HFF-Myc (cell line): ENCODE results near the gene SERGEF.

Source experiments
- DNase-seq: peaks from one replicate; pipeline ENCODE4 v3.0.0-alpha.2; 2011; ENCODE audit warnings: low read depth; ENCODE audit errors: extremely low read depth
- H3K4me3 ChIP-seq: replicated peaks from 2 replicates; pipeline ENCODE4 v1.5.1; 2011; ENCODE audit warnings: low read depth, mild to moderate bottlenecking, control low read depth, low read length
- TF ChIP-seq, protein P1 (sequence below): IDR thresholded peaks from 2 replicates; pipeline ENCODE4 v1.5.1; 2012; ENCODE audit warnings: mild to moderate bottlenecking, low read depth, low read length, control low read depth; ENCODE audit errors: missing control alignments

Gene SERGEF

DNA sequence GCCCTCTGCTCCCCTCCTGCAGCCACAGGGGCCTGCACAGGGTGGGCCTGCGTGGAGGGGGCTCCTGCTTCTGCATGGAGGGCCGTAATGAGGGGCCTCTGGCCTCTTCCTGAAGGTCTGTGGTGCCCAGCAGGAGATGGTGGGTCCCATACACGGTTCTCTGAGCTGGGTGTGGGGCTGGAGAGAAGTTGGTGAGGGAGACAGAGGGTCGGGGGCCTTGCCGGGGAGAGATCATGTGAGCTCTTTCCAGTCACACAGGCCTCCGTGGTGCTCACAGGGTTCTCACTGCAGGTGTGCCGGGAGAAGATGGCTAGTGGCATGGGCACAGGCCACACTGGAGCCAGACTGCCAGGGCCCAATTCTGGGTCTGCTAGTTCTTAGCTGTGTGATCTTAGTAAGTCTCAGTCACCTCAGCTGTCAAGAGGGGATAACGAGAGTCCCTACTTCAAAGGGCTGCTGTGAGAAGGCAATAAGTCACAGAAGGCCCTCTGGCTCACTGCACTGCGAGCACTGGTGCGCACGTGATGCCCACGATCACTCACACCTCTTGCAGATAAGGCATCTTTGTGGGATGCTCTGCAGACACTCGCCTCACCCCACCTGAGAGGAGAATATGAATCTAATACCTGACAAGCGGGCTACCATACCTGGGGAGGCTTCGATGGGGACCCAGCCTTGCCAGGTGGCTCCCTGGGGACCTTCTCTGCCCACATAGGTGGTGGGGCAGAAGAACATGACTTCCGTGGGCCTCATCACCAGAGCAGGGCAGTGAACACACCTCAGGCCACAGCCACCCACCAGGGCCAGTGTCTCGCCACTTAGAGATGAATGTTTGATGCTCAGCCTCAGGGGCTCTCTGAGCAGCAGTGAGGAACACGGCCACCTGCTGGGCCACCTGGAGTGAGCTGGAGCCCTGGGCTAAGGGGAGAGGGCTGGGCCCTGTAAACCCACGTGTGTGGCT lies 263.8 kb downstream of the SERGEF start:
- no peak for DNase-seq
- no peak overlapping the region for H3K4me3 ChIP-seq
- TF ChIP-seq, protein P1, sequence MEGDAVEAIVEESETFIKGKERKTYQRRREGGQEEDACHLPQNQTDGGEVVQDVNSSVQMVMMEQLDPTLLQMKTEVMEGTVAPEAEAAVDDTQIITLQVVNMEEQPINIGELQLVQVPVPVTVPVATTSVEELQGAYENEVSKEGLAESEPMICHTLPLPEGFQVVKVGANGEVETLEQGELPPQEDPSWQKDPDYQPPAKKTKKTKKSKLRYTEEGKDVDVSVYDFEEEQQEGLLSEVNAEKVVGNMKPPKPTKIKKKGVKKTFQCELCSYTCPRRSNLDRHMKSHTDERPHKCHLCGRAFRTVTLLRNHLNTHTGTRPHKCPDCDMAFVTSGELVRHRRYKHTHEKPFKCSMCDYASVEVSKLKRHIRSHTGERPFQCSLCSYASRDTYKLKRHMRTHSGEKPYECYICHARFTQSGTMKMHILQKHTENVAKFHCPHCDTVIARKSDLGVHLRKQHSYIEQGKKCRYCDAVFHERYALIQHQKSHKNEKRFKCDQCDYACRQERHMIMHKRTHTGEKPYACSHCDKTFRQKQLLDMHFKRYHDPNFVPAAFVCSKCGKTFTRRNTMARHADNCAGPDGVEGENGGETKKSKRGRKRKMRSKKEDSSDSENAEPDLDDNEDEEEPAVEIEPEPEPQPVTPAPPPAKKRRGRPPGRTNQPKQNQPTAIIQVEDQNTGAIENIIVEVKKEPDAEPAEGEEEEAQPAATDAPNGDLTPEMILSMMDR: no peak

DNA sequence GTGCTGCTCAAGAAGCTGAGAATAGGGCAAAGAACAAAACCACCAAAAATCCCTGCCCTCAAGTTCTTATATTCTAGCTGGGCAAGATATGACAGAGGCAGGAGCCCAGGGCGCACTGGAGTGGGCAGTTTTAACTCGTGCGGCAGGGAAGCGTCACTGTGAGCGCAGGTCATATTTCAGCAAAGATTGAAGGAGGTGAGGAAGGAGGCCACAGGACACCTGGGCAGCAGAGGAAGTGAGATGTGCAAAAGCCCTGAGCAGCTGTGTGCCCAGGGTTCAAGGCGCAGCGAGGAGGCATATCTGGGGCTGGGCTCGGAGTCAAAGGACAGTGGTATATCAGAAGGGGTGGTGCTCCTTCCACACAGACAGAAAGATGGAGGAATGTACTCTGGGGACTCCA lies 264.8 kb downstream of the SERGEF start:
- no peak for DNase-seq
- TF ChIP-seq, protein P1: no peak
- H3K4me3 ChIP-seq: no peak overlapping the region

DNA sequence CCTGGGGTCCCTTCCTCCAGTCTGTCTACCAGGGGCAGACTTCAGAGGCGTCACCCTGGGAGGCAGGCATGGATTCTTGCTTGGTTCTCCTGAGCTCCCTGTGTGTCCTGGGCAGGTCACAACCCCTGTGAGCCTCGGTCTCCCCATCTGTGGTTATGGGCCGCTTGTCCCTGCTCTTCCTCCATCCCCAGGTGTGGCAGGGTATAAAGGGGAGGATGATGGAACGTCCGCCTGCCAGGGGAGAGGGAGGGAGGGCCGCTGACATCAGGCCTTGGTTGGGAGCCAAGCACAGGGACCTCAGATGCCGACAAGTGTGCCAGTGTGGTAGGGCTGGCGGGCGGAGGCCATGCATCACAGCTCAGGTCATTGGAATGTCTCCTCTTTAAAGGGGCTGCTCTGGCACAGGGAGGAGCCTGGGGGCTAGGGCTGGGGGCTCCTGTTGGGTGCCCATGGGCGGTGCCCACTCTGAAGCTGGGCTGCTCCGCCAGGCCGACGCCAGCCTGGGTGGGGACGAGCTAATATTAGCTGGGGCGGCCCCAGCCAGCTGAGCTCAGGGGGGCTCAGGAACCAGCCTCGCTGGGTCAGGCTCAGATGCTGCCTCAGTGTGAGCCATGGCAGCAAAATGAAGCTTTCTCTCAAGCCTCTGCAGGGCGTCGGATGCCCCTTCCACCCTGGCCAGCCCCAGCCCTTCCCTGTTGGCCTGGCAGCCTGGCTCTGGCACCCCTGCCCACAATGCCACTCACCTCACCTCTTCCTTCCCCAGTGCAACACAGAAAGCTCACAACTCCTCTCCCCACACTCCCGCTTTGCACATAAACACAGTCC lies 265.5 kb downstream of the SERGEF start:
- no peak for DNase-seq
- no peak overlapping the region for H3K4me3 ChIP-seq
- TF ChIP-seq, protein P1: no peak

DNA sequence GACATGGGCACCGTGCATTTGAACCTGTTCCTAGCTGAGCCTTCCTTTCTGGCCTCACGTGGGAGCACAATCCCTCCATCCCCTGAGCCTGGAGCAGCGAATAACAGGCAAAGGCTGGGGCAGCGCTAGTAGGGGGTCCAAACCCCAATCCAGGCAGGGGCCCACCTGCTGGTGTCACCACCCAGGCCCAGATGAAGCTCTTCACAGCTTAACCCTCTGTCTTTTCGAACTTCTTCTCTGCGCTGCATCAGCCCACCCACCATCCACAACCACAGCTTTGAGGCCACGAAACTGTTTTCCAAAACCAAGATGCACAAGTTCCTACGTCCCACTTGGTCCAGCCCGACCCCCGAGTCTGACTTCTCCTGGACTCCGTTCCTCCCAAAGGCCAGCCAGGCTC lies 266.8 kb downstream of the SERGEF start:
- TF ChIP-seq, protein P1: no peak
- no peak overlapping the region for H3K4me3 ChIP-seq
- DNase-seq: no peak

DNA sequence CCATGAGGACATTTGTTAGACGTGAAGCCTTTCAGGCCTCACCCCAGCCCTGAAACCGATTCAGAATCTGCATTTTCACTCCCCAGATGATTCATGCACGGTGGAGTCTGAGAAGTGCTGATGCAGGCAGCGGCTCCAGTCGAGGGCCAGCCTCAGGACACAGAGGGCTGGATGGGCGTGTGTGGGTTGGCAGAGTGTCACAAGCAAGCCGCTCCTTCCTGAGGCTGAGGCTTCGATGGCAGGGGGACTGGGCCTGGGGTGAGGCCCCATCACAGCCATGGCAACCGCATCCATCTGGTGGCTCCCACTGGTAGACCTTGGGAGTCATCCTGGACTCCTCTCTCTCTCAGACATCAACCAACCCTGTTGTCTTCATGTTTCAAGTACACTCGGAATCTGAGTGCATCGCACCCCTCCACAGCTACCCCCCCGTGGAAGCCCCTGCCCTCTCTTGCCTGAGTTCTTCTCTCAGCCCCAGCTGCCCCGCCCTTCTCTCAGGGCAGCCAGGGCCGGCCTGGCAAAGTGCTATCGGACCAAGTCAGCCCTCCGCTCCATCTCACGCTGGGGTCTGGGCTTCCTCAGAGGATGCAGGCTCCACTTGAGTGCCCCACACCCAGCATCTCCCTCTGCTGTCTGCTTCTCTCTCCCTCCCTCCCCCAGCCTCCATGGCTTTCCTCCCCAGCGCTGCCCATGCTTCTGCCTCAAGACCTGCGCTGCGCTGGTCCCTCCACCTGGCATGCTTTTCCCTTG lies 267.6 kb downstream of the SERGEF start:
- H3K4me3 ChIP-seq: no peak overlapping the region
- DNase-seq: no peak
- TF ChIP-seq, protein P1: no peak

DNA sequence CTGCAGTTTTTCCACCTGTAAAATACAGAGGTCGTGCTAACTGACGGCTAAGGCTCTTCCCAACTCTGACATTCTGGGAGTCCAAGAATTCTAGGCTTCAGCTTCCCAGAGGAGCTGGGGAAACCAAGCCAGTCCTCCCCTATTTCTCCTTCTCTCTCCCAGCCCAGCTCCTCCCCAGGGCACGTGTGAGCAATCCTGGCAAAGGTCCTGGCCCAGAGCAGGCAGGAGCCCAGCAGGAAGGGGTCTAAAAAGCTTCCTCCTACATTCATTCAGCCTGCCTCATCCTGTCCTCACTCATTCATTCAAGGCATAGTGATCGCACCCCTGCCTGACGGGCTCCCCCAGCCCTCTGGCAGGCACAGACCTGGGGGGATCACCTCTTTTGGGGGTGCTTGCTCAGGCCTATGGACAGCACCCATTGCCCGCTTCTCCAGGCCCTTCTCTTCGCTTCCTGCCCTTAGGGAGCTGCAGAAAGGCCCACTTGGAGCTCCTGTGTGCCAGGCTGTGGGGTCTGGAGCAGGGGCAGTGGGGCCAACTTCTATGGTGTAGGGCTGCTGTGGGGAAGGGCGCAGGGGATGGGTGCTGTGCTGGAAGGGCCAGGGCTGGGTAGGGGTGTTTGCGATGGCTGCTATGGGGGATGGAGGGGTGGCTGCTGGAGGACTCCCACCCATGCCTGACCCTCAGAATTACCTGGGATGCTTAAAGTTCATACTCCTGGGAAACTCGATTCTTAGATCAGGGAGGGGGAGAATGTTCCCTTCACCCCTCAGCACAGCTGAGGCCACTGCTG lies 268.5 kb downstream of the SERGEF start:
- H3K4me3 ChIP-seq: no peak overlapping the region
- TF ChIP-seq, protein P1: no peak
- no peak for DNase-seq
